ENCODE results near the gene LRP8. TPM values are rescaled to one million over a fixed set of nuclear protein-coding genes. Genes with fewer than 3 reads are reported as not detected.

Gene LRP8
- polyA plus RNA-seq, 2 donors, result 2.7 to 6.9 TPM

DNA sequence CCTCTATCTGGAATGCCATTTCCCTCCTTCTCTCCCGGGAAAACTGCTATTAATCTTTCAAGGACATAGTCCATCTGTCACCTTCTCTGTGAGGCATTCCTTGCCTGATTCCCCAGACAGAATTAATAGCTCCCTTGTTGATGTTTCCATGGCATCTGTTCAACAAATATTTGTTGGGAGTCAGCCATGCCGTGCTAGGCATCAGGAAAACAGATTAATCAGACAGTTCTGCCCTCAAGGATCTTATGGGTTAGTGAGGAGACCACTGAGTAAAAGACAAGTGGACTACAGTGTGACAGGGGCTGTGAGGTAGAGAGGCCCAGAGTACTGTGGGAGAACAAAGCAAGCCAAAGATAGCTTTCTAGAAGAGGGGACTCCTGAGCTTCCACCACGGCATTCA lies 78.2 kb downstream of the LRP8 start:
- Histone ChIP-seq H3K27ac (ENCODE audit: low read depth in 2 of 2, low read length in 1 of 2) (no peak overlapping the region), H3K36me3 (ENCODE audit: control insufficient read depth in 2 of 2, insufficient read depth in 2 of 2, low read length in 1 of 2) (peaks cover 0 to 5% of the 10 kb centered on the region in 2 donors), H3K27me3 (ENCODE audit: control insufficient read depth in 1 of 2, insufficient read depth in 2 of 2, low read length in 2 of 2) (no peaks in the 10 kb centered on the region), H3K9me3 (ENCODE audit: control insufficient read depth in 2 of 2, insufficient read depth in 1 of 2, low read depth in 1 of 2, low read length in 1 of 2) (no peaks in the 10 kb centered on the region), H3K4me3 (ENCODE audit: low read depth in 1 of 2, low read length in 2 of 2) (no peak overlapping the region), H3K4me1 (ENCODE audit: control insufficient read depth in 2 of 2, insufficient read depth in 2 of 2, low read length in 1 of 2) (no peaks in the 10 kb centered on the region)
- 40 to 51% methylated on average over 3 of the region's 3 CpGs for WGBS, 2 donors

DNA sequence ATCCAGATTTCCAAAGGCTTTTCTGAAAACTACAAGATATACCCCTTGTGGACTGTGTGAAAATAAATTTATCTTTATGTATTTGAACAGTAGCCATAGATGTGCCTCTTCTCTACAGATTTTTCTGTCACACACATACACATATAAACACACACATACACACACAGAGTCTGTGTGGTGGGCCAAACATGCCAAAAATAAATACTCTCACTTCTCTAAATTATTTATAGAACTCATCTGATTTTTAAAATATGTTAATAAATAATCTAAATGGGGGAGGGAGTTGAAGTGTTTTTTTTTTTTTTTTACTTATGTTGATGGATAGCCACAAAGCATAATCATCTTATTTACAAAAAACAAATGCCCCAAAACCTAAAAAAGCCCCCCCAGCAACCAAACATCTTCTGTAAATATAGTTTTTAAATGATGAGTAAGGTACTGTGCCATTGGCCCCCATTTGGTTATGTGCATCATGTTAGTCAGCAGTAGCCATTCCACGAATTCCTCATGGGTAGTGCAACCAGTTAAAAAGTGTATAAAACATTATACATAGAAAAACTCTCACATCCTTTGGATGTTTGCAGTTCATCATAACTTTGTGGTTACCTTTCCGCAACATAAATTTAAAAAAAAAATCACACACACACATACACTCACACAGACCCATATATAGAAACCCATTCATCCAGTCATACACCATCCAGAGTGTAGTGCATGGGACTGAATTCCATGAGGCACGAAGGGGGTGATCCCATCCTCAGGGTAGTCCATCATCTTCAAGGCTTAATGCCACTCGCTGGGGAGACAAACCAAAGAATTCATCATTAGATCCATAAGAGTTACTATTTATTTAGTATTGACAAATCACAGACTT lies 81.4 kb downstream of the LRP8 start:
- no peak overlapping the region for H3K4me3 ChIP-seq (ENCODE audit: low read depth in 1 of 2, low read length in 2 of 2)
- 80 to 86% methylated on average over 4 of the region's 4 CpGs for WGBS, 2 donors

DNA sequence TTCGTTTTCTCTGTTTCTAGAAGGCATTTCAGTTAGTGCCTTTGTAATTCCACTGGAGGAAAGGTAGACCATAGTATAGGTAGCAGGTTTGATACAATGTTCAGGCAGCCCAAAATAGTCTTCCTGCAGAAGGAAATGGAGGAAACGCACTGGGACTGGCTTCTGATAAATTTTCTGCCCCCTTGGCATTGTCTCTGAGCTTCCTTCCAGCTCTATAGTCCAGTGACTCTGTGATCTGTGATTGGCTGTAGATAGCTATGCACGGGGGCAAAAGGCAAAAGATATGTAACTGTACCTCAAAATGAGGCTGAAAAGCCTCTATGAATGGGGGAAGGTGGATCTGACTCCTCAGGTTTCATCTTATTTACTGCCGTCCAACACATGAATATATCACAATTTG lies 83.7 kb downstream of the LRP8 start:
- Histone ChIP-seq H3K4me3 (ENCODE audit: low read depth in 1 of 2, low read length in 2 of 2) (no peak overlapping the region), H3K27me3 (ENCODE audit: control insufficient read depth in 1 of 2, insufficient read depth in 2 of 2, low read length in 2 of 2) (no peaks in the 10 kb centered on the region), H3K4me1 (ENCODE audit: control insufficient read depth in 2 of 2, insufficient read depth in 2 of 2, low read length in 1 of 2) (no peaks in the 10 kb centered on the region), H3K27ac (ENCODE audit: low read depth in 2 of 2, low read length in 1 of 2) (no peak overlapping the region), H3K9me3 (ENCODE audit: control insufficient read depth in 2 of 2, insufficient read depth in 1 of 2, low read depth in 1 of 2, low read length in 1 of 2) (no peaks in the 10 kb centered on the region), H3K36me3 (ENCODE audit: control insufficient read depth in 2 of 2, insufficient read depth in 2 of 2, low read length in 1 of 2) (peaks cover 0 to 3% of the 10 kb centered on the region in 2 donors)
- WGBS, 2 donors, result 60 to 67% methylated on average over 4 of the region's 4 CpGs

More for the DNA sequence above, 81.4 kb downstream of the LRP8 start:
- Histone ChIP-seq H3K27ac (ENCODE audit: low read depth in 2 of 2, low read length in 1 of 2) (no peak overlapping the region), H3K4me1 (ENCODE audit: control insufficient read depth in 2 of 2, insufficient read depth in 2 of 2, low read length in 1 of 2) (no peaks in the 10 kb centered on the region), H3K36me3 (ENCODE audit: control insufficient read depth in 2 of 2, insufficient read depth in 2 of 2, low read length in 1 of 2) (peaks cover 0 to 3% of the 10 kb centered on the region in 2 donors), H3K27me3 (ENCODE audit: control insufficient read depth in 1 of 2, insufficient read depth in 2 of 2, low read length in 2 of 2) (no peaks in the 10 kb centered on the region), H3K9me3 (ENCODE audit: control insufficient read depth in 2 of 2, insufficient read depth in 1 of 2, low read depth in 1 of 2, low read length in 1 of 2) (no peaks in the 10 kb centered on the region)

DNA sequence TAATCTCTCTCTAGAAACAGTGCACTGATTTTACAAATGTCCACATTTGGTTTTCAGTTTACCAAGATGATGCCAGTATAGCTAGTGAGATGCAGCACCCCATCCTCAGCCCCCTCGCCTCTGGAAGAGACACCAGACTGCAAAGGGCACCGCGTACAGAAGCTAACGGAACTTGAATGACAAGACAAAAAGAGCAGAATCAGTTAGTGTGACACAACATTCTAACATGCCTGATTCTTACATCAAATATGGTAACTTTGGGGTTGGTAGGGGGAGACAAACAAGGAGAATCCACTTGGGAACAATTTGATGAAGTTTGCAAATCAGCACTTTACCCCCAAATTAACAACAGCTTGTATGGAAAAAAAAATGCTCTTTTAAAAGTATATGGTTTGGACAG lies 85.5 kb downstream of the LRP8 start:
- WGBS, 2 donors, result 73 to 75% methylated on average over 4 of the region's 4 CpGs
- Histone ChIP-seq H3K4me1 (ENCODE audit: control insufficient read depth in 2 of 2, insufficient read depth in 2 of 2, low read length in 1 of 2) (peaks cover 0 to 3% of the 10 kb centered on the region in 2 donors), H3K4me3 (ENCODE audit: low read depth in 1 of 2, low read length in 2 of 2) (no peak overlapping the region), H3K36me3 (ENCODE audit: control insufficient read depth in 2 of 2, insufficient read depth in 2 of 2, low read length in 1 of 2) (peaks cover 0 to 3% of the 10 kb centered on the region in 2 donors), H3K27ac (ENCODE audit: low read depth in 2 of 2, low read length in 1 of 2) (no peak overlapping the region), H3K9me3 (ENCODE audit: control insufficient read depth in 2 of 2, insufficient read depth in 1 of 2, low read depth in 1 of 2, low read length in 1 of 2) (no peaks in the 10 kb centered on the region), H3K27me3 (ENCODE audit: control insufficient read depth in 1 of 2, insufficient read depth in 2 of 2, low read length in 2 of 2) (no peaks in the 10 kb centered on the region)

DNA sequence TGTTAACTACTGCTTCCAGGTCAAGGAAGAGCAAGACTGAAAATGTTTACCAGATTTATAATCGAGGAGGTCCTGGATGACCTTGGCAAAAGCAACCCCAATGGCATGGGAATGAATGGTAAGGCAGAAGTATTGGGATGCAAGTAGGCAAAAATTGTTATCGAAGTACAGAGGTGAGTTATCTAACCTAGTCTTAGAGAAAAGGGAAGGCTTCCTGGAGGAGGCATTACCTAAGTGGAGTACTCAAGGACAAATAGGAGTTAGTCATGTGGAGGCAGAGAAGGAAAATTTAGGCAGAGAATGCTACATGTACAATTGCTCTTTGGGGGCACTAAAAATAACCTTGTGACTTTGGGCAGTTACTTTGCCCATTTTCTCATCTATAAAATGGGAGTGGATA lies 86.0 kb downstream of the LRP8 start:
- H3K4me1 ChIP-seq (ENCODE audit: control insufficient read depth in 2 of 2, insufficient read depth in 2 of 2, low read length in 1 of 2), result peaks cover 0 to 3% of the 10 kb centered on the region in 2 donors
- H3K4me3 ChIP-seq (ENCODE audit: low read depth in 1 of 2, low read length in 2 of 2), result no peak overlapping the region
- WGBS, 2 donors, result 84 to 86% methylated on average over 2 of the region's 2 CpGs
- peaks cover 0 to 3% of the 10 kb centered on the region in 2 donors for H3K36me3 ChIP-seq (ENCODE audit: control insufficient read depth in 2 of 2, insufficient read depth in 2 of 2, low read length in 1 of 2)
- no peak overlapping the region for H3K27ac ChIP-seq (ENCODE audit: low read depth in 2 of 2, low read length in 1 of 2)
- H3K9me3 ChIP-seq (ENCODE audit: control insufficient read depth in 2 of 2, insufficient read depth in 1 of 2, low read depth in 1 of 2, low read length in 1 of 2), result no peaks in the 10 kb centered on the region
- no peaks in the 10 kb centered on the region for H3K27me3 ChIP-seq (ENCODE audit: control insufficient read depth in 1 of 2, insufficient read depth in 2 of 2, low read length in 2 of 2)

DNA sequence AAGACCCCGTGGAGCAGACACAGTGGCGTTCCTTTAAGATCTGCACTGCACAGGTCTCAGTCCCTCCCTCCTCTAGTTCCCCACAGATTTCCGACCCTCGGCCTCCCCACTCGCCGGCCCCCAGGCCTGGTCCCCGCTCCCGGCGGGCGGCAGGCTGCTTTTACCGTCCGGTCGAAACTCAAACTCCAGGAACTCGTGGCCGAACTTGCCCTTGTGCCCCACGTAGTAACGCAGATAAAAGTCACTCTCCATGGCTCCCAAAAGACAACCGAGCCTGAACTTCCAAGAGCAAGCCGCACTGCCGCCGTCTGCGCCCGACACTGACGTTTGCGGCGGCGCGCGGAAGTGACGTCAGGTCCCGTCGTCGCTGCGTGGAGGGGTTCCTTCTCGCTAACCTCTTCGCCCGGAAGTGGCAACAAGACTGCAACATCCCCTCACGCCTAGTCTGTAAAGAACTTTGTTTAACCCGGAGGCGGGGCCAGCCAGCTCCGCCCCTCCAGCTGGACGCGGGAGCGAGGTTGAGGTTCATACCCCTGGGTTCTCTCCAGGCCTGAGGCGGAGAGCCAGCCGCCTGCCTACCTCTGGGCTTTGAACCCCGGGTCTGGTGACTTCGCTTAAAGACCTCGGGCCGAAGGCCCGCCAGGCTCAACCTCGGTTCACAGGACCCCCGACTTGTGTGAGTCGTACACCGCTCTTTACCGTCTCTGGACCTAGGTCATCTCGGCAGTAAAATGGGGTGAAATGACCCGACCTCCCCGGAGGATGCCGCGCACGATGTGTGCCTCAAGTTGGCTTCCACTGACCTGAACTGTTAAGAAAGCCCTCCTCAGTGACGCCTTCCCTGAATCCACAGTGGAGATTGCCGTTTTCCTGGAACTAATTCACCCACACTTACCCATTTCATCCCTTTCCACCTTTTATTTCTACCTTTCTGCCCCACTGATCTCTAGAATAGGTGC lies 89.4 kb downstream of the LRP8 start, which contains the start of gene MAGOH:
Gene MAGOH, minus strand, starts transcription at position 322 of the 959 bp plus-strand sequence. Its CDS starts 70 bp downstream, at position 252.
- WGBS, 2 donors, result 6% methylated on average over 64 of the region's 64 CpGs
- no peaks in the 10 kb centered on the region for H3K9me3 ChIP-seq (ENCODE audit: control insufficient read depth in 2 of 2, insufficient read depth in 1 of 2, low read depth in 1 of 2, low read length in 1 of 2)
- H3K4me1 ChIP-seq (ENCODE audit: control insufficient read depth in 2 of 2, insufficient read depth in 2 of 2, low read length in 1 of 2), result peaks cover 0 to 3% of the 10 kb centered on the region in 2 donors
- no peaks in the 10 kb centered on the region for H3K27me3 ChIP-seq (ENCODE audit: control insufficient read depth in 1 of 2, insufficient read depth in 2 of 2, low read length in 2 of 2)
- peak within 1 kb of the TSS; percentile 92 to 99 for H3K4me3 ChIP-seq (ENCODE audit: low read depth in 1 of 2, low read length in 2 of 2)
- H3K27ac ChIP-seq (ENCODE audit: low read depth in 2 of 2, low read length in 1 of 2), result peak within 1 kb of the TSS; percentile 65 to 91
- peaks cover 5 to 6% of the 10 kb centered on the region in 2 donors for H3K36me3 ChIP-seq (ENCODE audit: control insufficient read depth in 2 of 2, insufficient read depth in 2 of 2, low read length in 1 of 2)

DNA sequence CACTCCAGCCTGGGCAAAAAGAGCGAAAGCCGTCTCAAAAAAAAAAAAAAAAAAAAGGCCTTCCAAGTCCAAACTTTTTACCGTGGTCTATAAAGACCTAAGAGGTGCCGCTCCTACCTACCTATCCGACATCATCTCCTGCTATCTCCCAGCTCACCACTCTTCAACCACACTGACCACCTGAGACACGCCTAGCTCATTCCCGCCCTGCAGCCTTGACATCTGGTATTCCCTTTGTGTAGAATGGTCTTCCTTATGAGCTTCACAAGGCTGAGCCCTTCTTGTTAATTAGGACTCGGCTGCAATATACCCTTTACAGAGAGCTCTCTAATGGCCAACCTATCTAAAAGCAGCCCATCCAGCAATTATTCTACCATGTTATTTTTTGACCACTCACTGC lies 90.2 kb downstream of the LRP8 start:
- Histone ChIP-seq H3K9me3 (ENCODE audit: control insufficient read depth in 2 of 2, insufficient read depth in 1 of 2, low read depth in 1 of 2, low read length in 1 of 2) (no peaks in the 10 kb centered on the region), H3K4me3 (ENCODE audit: low read depth in 1 of 2, low read length in 2 of 2) (peak overlapping the region; percentile 92 to 99), H3K4me1 (ENCODE audit: control insufficient read depth in 2 of 2, insufficient read depth in 2 of 2, low read length in 1 of 2) (peaks cover 0 to 3% of the 10 kb centered on the region in 2 donors), H3K27me3 (ENCODE audit: control insufficient read depth in 1 of 2, insufficient read depth in 2 of 2, low read length in 2 of 2) (no peaks in the 10 kb centered on the region), H3K27ac (ENCODE audit: low read depth in 2 of 2, low read length in 1 of 2) (peak overlapping the region in 1 of 2 donors; percentile 65), H3K36me3 (ENCODE audit: control insufficient read depth in 2 of 2, insufficient read depth in 2 of 2, low read length in 1 of 2) (peaks cover 5 to 6% of the 10 kb centered on the region in 2 donors)
- 16 to 30% methylated on average over 7 to 8 of the region's 8 CpGs for WGBS, 2 donors

DNA sequence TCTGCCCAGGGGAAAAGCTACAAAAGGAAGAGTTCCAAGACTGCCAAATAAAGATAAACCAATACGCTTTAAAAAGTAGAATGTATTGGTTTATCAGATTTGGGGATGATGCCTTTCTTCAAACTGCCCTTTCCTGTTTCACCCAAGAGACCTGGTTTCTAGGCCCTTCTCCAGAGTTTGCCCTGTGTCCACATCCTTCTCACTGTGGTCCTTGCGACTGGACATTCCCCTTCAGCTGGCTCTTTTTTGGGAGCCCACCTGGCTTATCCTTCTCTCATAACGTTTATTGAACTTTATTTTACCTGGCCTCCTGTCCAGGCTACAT lies 106.9 kb downstream of the LRP8 start:
- no peaks in the 10 kb centered on the region for H3K9me3 ChIP-seq (ENCODE audit: control insufficient read depth in 2 of 2, insufficient read depth in 1 of 2, low read depth in 1 of 2, low read length in 1 of 2)

DNA sequence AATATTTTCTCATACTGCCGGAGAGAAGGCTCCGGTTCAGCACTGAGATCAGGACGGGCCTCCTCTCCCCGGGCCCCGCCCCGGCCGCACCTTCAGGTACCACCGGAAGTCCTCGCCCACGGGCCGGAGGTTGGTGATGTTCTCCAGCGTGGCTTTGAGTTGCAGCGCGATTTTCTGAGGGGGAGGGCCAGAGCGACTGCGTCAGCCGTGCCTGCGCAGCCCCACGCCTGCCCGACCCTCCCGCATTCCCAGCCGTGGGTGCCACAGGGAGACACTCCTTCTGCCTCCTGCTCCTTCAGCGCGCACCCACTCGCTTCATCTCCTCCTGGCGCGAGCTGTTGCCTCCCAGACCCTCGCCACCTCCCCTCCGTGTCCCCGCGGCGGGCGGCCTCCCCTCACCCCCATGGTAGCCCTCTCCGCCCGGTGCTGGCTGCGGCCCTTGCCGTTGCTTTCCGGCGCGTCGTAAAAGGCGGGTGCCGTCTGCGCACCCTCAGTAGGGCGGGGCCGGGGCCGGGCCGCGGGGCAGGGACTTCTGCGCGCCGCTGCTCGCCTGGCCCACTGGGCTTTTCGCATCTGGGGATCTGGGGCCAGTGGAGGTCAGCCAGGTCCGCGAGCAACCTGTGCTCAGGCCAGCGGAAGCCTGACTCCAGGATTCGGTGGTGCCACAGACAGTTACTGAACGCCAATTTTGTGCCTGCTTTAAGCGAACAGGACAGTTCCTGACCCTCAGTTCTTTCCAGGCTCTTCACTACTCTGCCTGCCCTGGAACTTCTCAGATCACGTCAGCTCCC lies 107.5 kb downstream of the LRP8 start, which contains the start of gene CZIB:
Gene CZIB, minus strand, starts transcription at position 464 of the 791 bp plus-strand sequence. Its CDS starts 59 bp downstream, at position 405.
- no peaks in the 10 kb centered on the region for H3K4me1 ChIP-seq (ENCODE audit: control insufficient read depth in 2 of 2, insufficient read depth in 2 of 2, low read length in 1 of 2)
- H3K27ac ChIP-seq (ENCODE audit: low read depth in 2 of 2, low read length in 1 of 2), result peak within 1 kb of the TSS; percentile 97 to 99
- no peaks in the 10 kb centered on the region for H3K27me3 ChIP-seq (ENCODE audit: control insufficient read depth in 1 of 2, insufficient read depth in 2 of 2, low read length in 2 of 2)
- peak within 1 kb of the TSS; percentile 60 to 99 for H3K4me3 ChIP-seq (ENCODE audit: low read depth in 1 of 2, low read length in 2 of 2)
- H3K36me3 ChIP-seq (ENCODE audit: control insufficient read depth in 2 of 2, insufficient read depth in 2 of 2, low read length in 1 of 2), result peaks cover 0 to 5% of the 10 kb centered on the region in 2 donors
- no peaks in the 10 kb centered on the region for H3K9me3 ChIP-seq (ENCODE audit: control insufficient read depth in 2 of 2, insufficient read depth in 1 of 2, low read depth in 1 of 2, low read length in 1 of 2)
- 0% methylated on average over 56 to 61 of the region's 61 CpGs for WGBS, 2 donors

More for the DNA sequence above, 106.9 kb downstream of the LRP8 start:
- H3K4me1 ChIP-seq (ENCODE audit: control insufficient read depth in 2 of 2, insufficient read depth in 2 of 2, low read length in 1 of 2), result no peaks in the 10 kb centered on the region
- peak overlapping the region; percentile 60 to 99 for H3K4me3 ChIP-seq (ENCODE audit: low read depth in 1 of 2, low read length in 2 of 2)
- no peaks in the 10 kb centered on the region for H3K27me3 ChIP-seq (ENCODE audit: control insufficient read depth in 1 of 2, insufficient read depth in 2 of 2, low read length in 2 of 2)
- H3K36me3 ChIP-seq (ENCODE audit: control insufficient read depth in 2 of 2, insufficient read depth in 2 of 2, low read length in 1 of 2), result peaks cover 0 to 2% of the 10 kb centered on the region in 2 donors
- 31 to 42% methylated on average over 3 of the region's 3 CpGs for WGBS, 2 donors
- peak overlapping the region; percentile 97 to 99 for H3K27ac ChIP-seq (ENCODE audit: low read depth in 2 of 2, low read length in 1 of 2)
